Measurements from ENCODE around the gene CYTH2.

DNA sequence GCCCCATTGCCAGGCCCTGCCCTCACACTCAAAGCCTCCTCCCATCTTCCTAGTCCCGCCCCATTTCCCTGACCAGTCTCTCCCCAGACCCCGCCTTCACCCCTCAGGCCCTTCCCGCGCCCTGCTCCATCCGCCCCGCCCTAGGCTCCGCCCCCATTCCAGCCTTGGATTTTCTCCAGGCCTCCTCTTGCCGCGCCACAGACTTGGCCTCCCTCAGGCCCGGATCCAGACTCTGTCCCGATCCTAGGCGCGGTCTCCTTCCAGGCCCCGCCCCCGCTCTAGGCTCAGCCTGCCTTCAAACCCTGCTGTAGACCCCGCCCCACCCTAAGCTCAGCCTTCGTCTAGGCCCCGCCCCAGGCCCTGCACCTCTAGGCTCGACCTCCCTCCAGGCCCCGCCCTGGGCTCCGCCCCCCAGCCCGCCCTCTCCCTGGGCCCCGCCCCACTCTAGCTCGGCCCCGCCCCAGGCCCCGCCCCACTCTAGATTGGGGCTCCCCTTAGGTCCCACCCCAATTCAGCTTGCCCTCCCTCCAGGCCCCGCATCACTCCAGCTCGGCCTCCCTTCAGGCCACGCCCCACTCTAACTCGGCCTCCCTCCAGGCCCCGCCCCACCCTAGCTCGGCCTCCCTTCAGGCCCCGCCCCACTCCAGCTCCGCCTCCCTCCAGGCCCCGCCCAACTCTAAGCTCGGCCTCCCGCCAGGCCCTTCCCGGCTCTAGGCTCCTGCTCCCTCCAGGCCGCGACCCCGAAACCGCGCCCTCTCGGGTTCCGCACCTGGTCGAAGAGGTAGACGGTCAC lies 24.0 kb downstream of the CYTH2 start:
- TF ChIP-seq TP53 (CRISPR knock-in tag; IDR thresholded peaks at IDR 0.05) (no peak), CREM (CRISPR knock-in tag; IDR thresholded peaks at IDR 0.05) (no peak), SP1 (CRISPR knock-in tag; conservative IDR thresholded peaks at IDR 0.05) (peak; percentile 64), NR2C2 (CRISPR knock-in tag; IDR thresholded peaks at IDR 0.05) (no peak), ATF3 (CRISPR knock-in tag; conservative IDR thresholded peaks at IDR 0.05) (no peak), STAT6 (CRISPR knock-in tag; conservative IDR thresholded peaks at IDR 0.05; ENCODE audit: low read depth) (no peak), ZNF121 (CRISPR knock-in tag; IDR thresholded peaks at IDR 0.05) (no peak), MLX (CRISPR knock-in tag; IDR thresholded peaks at IDR 0.05) (no peak), NFYB (CRISPR knock-in tag; conservative IDR thresholded peaks at IDR 0.05; ENCODE audit: low read depth) (no peak), TEAD4 (CRISPR knock-in tag; IDR thresholded peaks at IDR 0.05) (no peak)
- TF ChIP-seq, protein P1, sequence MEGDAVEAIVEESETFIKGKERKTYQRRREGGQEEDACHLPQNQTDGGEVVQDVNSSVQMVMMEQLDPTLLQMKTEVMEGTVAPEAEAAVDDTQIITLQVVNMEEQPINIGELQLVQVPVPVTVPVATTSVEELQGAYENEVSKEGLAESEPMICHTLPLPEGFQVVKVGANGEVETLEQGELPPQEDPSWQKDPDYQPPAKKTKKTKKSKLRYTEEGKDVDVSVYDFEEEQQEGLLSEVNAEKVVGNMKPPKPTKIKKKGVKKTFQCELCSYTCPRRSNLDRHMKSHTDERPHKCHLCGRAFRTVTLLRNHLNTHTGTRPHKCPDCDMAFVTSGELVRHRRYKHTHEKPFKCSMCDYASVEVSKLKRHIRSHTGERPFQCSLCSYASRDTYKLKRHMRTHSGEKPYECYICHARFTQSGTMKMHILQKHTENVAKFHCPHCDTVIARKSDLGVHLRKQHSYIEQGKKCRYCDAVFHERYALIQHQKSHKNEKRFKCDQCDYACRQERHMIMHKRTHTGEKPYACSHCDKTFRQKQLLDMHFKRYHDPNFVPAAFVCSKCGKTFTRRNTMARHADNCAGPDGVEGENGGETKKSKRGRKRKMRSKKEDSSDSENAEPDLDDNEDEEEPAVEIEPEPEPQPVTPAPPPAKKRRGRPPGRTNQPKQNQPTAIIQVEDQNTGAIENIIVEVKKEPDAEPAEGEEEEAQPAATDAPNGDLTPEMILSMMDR (IDR thresholded peaks at IDR 0.05): no peak
- TF ChIP-seq, protein P2, sequence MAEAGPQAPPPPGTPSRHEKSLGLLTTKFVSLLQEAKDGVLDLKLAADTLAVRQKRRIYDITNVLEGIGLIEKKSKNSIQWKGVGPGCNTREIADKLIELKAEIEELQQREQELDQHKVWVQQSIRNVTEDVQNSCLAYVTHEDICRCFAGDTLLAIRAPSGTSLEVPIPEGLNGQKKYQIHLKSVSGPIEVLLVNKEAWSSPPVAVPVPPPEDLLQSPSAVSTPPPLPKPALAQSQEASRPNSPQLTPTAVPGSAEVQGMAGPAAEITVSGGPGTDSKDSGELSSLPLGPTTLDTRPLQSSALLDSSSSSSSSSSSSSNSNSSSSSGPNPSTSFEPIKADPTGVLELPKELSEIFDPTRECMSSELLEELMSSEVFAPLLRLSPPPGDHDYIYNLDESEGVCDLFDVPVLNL (CRISPR knock-in tag; IDR thresholded peaks at IDR 0.05; ENCODE audit: borderline replicate concordance, low read depth): no peak

All from WTC11 (cell line).